Mesenchymal stem cell (in vitro differentiated cells and primary cell): ENCODE measurements around the gene CYP39A1. TPM values are rescaled to one million over a fixed set of nuclear protein-coding genes. Genes with fewer than 3 reads are reported as not detected.

ENCODE experiments used
- DNase-seq: peaks from one replicate; pipeline ENCODE4 v3.0.0-alpha.2; 2013
- H2AFZ ChIP-seq: one replicate; pipeline ENCODE4 v1.6.1; 2013; ENCODE audit warnings: low read depth, mild to moderate bottlenecking, control low read depth, inconsistent platforms, low read length, moderate library complexity
- H2AK5ac ChIP-seq: 2 replicates; pipeline ENCODE4 v1.6.1; 2013; ENCODE audit warnings: low read length, moderate library complexity, mild to moderate bottlenecking, inconsistent platforms; ENCODE audit not compliant: severe bottlenecking
- H2BK120ac ChIP-seq: one replicate; pipeline ENCODE4 v1.6.1; 2013; ENCODE audit warnings: low read depth, mild to moderate bottlenecking, inconsistent platforms, low read length, moderate library complexity
- H2BK12ac ChIP-seq, 2 experiments: one replicate each; pipeline ENCODE4 v1.6.1; 2013; ENCODE audit warnings: inconsistent platforms in 2 of 2, low read length in 2 of 2, mild to moderate bottlenecking in 2 of 2, moderate library complexity in 2 of 2, control low read depth in 1 of 2
- H2BK15ac ChIP-seq: one replicate; pipeline ENCODE4 v1.6.1; 2013; ENCODE audit warnings: mild to moderate bottlenecking, low read depth, inconsistent platforms; ENCODE audit not compliant: poor library complexity, severe bottlenecking
- H2BK5ac ChIP-seq: 2 replicates; pipeline ENCODE4 v1.6.1; 2013; ENCODE audit warnings: low read depth, mild to moderate bottlenecking, low read length, control low read depth, inconsistent platforms; ENCODE audit not compliant: poor library complexity, severe bottlenecking
- H3K14ac ChIP-seq, 2 experiments: one replicate each; pipeline ENCODE4 v1.6.1; 2013; ENCODE audit warnings: inconsistent platforms in 2 of 2, low read length in 2 of 2, control low read depth in 1 of 2, mild to moderate bottlenecking in 1 of 2, moderate library complexity in 1 of 2
- H3K18ac ChIP-seq, 2 experiments: one replicate each; pipeline ENCODE4 v1.6.1; 2013; ENCODE audit warnings: inconsistent platforms in 2 of 2, low read length in 2 of 2, control low read depth in 1 of 2, low read depth in 1 of 2, mild to moderate bottlenecking in 1 of 2
- H3K23ac ChIP-seq, 2 experiments: one replicate each; pipeline ENCODE4 v1.6.1; 2013; ENCODE audit warnings: inconsistent platforms in 2 of 2, low read length in 2 of 2, mild to moderate bottlenecking in 2 of 2, moderate library complexity in 2 of 2, control low read depth in 1 of 2
- H3K27ac ChIP-seq: 2 replicates; pipeline ENCODE4 v1.5.1; 2013; ENCODE audit warnings: mild to moderate bottlenecking, moderate library complexity, low read length, control low read depth, inconsistent platforms; ENCODE audit not compliant: poor library complexity, severe bottlenecking
- H3K27me3 ChIP-seq, 2 experiments: 2 replicates each; pipeline versions ENCODE4 v1.6.1 to v1.7.0; 2013; ENCODE audit warnings: low read length in 2 of 2, mild to moderate bottlenecking in 2 of 2, moderate library complexity in 2 of 2, control low read depth in 1 of 2, inconsistent platforms in 1 of 2; ENCODE audit not compliant: control insufficient read depth in 1 of 2, insufficient read depth in 1 of 2
- H3K36me3 ChIP-seq, 2 experiments: 2 replicates each; pipeline versions ENCODE4 v1.6.1 to v1.7.0; 2013; ENCODE audit warnings: low read length in 2 of 2, control low read depth in 1 of 2, inconsistent platforms in 1 of 2, low read depth in 1 of 2, mild to moderate bottlenecking in 1 of 2; ENCODE audit not compliant: insufficient read depth in 2 of 2, control insufficient read depth in 1 of 2
- H3K4ac ChIP-seq, 2 experiments: one replicate each; pipeline ENCODE4 v1.6.1; 2013; ENCODE audit warnings: inconsistent platforms in 2 of 2, low read length in 2 of 2, mild to moderate bottlenecking in 2 of 2, moderate library complexity in 2 of 2, control low read depth in 1 of 2, low read depth in 1 of 2
- H3K4me1 ChIP-seq: 2 replicates; pipeline ENCODE4 v1.6.1; 2013; ENCODE audit warnings: low read depth, low read length, control low read depth; ENCODE audit not compliant: control insufficient read depth, insufficient read depth
- H3K4me2 ChIP-seq: 2 replicates; pipeline ENCODE4 v1.6.1; 2013; ENCODE audit warnings: low read length, mild to moderate bottlenecking, inconsistent platforms; ENCODE audit not compliant: poor library complexity, severe bottlenecking
- H3K4me3 ChIP-seq, 2 experiments: 2 replicates each; pipeline versions ENCODE4 v1.5.1 to v1.7.0; 2013; ENCODE audit warnings: low read length in 2 of 2, mild to moderate bottlenecking in 2 of 2, control low read depth in 1 of 2, low read depth in 1 of 2; ENCODE audit not compliant: insufficient read depth in 1 of 2
- H3K79me1 ChIP-seq: replicated peaks from 2 replicates; pipeline ENCODE4 v1.6.1; 2013; ENCODE audit warnings: mild to moderate bottlenecking, control low read depth, low read length, inconsistent platforms; ENCODE audit not compliant: poor library complexity, severe bottlenecking
- H3K9ac ChIP-seq: 2 replicates; pipeline ENCODE4 v1.7.0; 2013; ENCODE audit warnings: mild to moderate bottlenecking, low read length, moderate library complexity
- H3K9me3 ChIP-seq: 2 replicates; pipeline ENCODE4 v1.7.0; 2013; ENCODE audit warnings: mild to moderate bottlenecking, low read length; ENCODE audit not compliant: control insufficient read depth
- H4K8ac ChIP-seq: one replicate; pipeline ENCODE4 v1.6.1; 2013; ENCODE audit warnings: inconsistent platforms, mild to moderate bottlenecking, low read length, moderate library complexity
- H4K91ac ChIP-seq: one replicate; pipeline ENCODE4 v1.6.1; 2013; ENCODE audit warnings: mild to moderate bottlenecking, low read length, inconsistent platforms
- WGBS: methylation state at CpG from one replicate; pipeline ENCODE4 v1.1.7; 2013; ENCODE audit warnings: mixed read lengths; 5-methylcytosine and 5-hydroxymethylcytosine counted together
- polyA plus RNA-seq, 2 experiments: library from polyadenylated mRNA; stranded (reverse); fragments of 200-250 nt; gene quantifications; one replicate each; pipeline ENCODE4 v1.2.3, GENCODE V29; 2013

The CYP39A1 gene, protein sequence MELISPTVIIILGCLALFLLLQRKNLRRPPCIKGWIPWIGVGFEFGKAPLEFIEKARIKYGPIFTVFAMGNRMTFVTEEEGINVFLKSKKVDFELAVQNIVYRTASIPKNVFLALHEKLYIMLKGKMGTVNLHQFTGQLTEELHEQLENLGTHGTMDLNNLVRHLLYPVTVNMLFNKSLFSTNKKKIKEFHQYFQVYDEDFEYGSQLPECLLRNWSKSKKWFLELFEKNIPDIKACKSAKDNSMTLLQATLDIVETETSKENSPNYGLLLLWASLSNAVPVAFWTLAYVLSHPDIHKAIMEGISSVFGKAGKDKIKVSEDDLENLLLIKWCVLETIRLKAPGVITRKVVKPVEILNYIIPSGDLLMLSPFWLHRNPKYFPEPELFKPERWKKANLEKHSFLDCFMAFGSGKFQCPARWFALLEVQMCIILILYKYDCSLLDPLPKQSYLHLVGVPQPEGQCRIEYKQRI
- polyA plus RNA-seq (2013, experiment 1 of 2), result 2.1 TPM
- polyA plus RNA-seq (2013, experiment 2 of 2), result 2.3 TPM

- no peak within 1 kb of the TSS for H2BK5ac ChIP-seq
These were observed at the start of gene CYP39A1, which contains the start of gene SLC25A27 for GRCh38 chr6:46652603-46653438. CYP39A1 (minus strand) TSS chr6:46652818; CDS start chr6:46652582, 236 bp downstream. SLC25A27 (plus strand) TSS chr6:46652975; CDS start chr6:46653193, 218 bp downstream.

DNA sequence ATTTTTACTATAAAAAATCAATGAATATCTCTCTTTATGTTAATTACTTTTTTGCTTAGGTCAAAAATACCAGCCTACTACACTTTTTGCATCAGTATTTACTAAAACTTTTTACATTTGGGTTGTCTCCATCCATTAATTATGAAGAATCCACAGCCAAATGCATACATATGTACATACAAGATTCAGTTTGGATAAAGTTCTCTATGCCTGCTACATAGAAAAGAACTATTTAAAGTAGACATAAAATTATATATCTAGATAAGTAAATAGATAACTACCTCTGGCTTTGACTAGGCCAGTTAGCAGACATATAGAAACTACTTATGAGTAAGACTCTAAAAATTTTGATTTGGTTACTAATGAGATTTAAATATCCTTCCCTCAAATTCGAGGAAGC lies 47.4 kb upstream of the CYP39A1 start:
- H3K4ac ChIP-seq, result no peak overlapping the region
- no peak overlapping the region for H2AFZ ChIP-seq
- no peak overlapping the region for H3K27ac ChIP-seq
- no peak overlapping the region for H4K91ac ChIP-seq
- H2AK5ac ChIP-seq, result no peak overlapping the region
- H3K79me1 ChIP-seq, result no peaks in the 10 kb centered on the region
- H3K27me3 ChIP-seq, result no peaks in the 10 kb centered on the region
- no peaks in the 10 kb centered on the region for H3K4me1 ChIP-seq
- no peak overlapping the region for H3K23ac ChIP-seq
- no peak overlapping the region for H3K9ac ChIP-seq
- no peak overlapping the region for H3K4me2 ChIP-seq
- no peaks in the 10 kb centered on the region for H3K9me3 ChIP-seq
- H2BK15ac ChIP-seq, result no peak overlapping the region
- H2BK12ac ChIP-seq, result no peak overlapping the region
- no CpG with 5 or more reads among the region's 1 CpG for WGBS
- H2BK5ac ChIP-seq, result no peak overlapping the region
- DNase-seq, result no peak
- no peak overlapping the region for H3K14ac ChIP-seq
- no peak overlapping the region for H4K8ac ChIP-seq
- H2BK120ac ChIP-seq, result no peak overlapping the region
- no peak overlapping the region for H3K18ac ChIP-seq
- H3K4me3 ChIP-seq, result no peak overlapping the region
- H3K36me3 ChIP-seq, result no peaks in the 10 kb centered on the region

More at GRCh38 chr6:46652603-46653438, at the start of gene CYP39A1, which contains the start of gene SLC25A27:
- Histone ChIP-seq H2BK12ac (peak within 1 kb of the TSS; percentile 18 to 77), H3K27ac (no peak within 1 kb of the TSS), H3K18ac (peak within 1 kb of the TSS in 1 of 2 experiments; percentile 28), H3K4me1 (peaks cover 2% of the 10 kb centered on the region), H4K8ac (peak within 1 kb of the TSS; percentile 47), H3K4me3 (peak within 1 kb of the TSS; percentile 96 to 97), H3K23ac (no peak within 1 kb of the TSS), H3K79me1 (peaks cover 3% of the 10 kb centered on the region), H2BK15ac (peak within 1 kb of the TSS; percentile 60), H3K36me3 (peaks cover 0 to 3% of the 10 kb centered on the region in 2 experiments), H3K9ac (peak within 1 kb of the TSS; percentile 90), H3K4me2 (peak within 1 kb of the TSS; percentile 94), H3K14ac (peak within 1 kb of the TSS in 1 of 2 experiments; percentile 81), H2AFZ (peak within 1 kb of the TSS; percentile 100), H3K4ac (peak within 1 kb of the TSS in 1 of 2 experiments; percentile 41), H4K91ac (peak within 1 kb of the TSS; percentile 18), H3K9me3 (no peaks in the 10 kb centered on the region), H2AK5ac (no peak within 1 kb of the TSS), H3K27me3 (no peaks in the 10 kb centered on the region), H2BK120ac (no peak within 1 kb of the TSS)
- WGBS, result under 1% methylated on average over 58 of the region's 72 CpGs
- peak; percentile 89 for DNase-seq

- DNase-seq, result no peak
- Histone ChIP-seq H3K4me2 (no peak overlapping the region), H3K27ac (no peak overlapping the region), H3K4me1 (no peaks in the 10 kb centered on the region), H4K8ac (no peak overlapping the region), H3K4ac (no peak overlapping the region), H2BK12ac (no peak overlapping the region), H3K14ac (no peak overlapping the region), H3K36me3 (no peaks in the 10 kb centered on the region), H2BK120ac (no peak overlapping the region), H3K27me3 (no peaks in the 10 kb centered on the region), H3K18ac (no peak overlapping the region), H3K4me3 (no peak overlapping the region), H3K23ac (no peak overlapping the region), H4K91ac (no peak overlapping the region), H2AK5ac (no peak overlapping the region), H3K79me1 (no peaks in the 10 kb centered on the region), H3K9me3 (no peaks in the 10 kb centered on the region), H3K9ac (no peak overlapping the region), H2BK15ac (no peak overlapping the region), H2AFZ (no peak overlapping the region), H2BK5ac (no peak overlapping the region)
- WGBS, result no CpG with 5 or more reads among the region's 1 CpG
These were observed 38.4 kb upstream of the CYP39A1 start for GRCh38 chr6:46690911-46691451.
